OCI-LY3 (cell line): Measurements from ENCODE around the gene HOXC6.

Experiments
- EZH2phosphoT487 ChIP-seq: fragments of 200-600 bp; shearing (Covaris generic); IDR thresholded peaks from 2 replicates; pipeline ENCODE4 v1.6.1; 2018; ENCODE audit warnings: antibody characterized with exemption, mixed run types, low read depth
- TF ChIP-seq, protein P1 (sequence below): fragments of 200-600, 300-600 bp; sonication (generic); IDR thresholded peaks from 2 replicates; pipeline ENCODE4 v1.5.1; 2014; ENCODE audit warnings: antibody characterized with exemption, low read length, low read depth

DNA sequence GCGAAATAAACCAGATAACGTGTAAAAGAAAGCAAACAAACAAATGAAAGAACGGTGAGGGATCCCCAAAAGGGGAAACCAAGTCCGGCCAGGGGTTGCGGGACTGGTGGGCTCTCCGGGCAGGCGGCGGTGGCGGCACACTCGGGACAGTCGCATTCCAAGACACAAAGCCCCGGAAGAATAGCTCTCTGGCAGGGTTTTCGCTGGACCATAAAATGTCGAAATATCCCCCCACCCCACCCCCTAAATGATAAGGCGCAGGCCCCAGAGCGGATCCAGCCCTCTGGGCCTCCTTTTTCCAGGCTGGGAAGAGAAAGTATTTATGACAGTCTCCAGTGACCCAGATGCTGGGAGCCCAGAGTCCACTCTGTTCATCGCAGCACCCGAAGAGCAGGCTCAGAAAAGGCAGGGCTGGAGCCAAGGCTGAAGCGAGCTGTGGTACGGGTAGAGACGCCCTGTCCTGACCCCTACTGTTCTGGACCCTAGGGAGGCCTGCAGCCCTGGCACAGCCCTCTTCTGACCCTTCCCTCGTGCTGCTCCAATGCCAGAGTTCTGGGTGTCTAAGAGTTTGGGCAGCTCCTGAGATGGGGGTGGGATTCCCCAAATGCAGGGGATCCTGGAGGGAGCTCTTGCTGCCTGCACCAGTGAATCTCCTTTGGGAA is 21.6 kb upstream of the HOXC6 start:
- TF ChIP-seq EZH2phosphoT487, result no peak
- TF ChIP-seq, protein P1, sequence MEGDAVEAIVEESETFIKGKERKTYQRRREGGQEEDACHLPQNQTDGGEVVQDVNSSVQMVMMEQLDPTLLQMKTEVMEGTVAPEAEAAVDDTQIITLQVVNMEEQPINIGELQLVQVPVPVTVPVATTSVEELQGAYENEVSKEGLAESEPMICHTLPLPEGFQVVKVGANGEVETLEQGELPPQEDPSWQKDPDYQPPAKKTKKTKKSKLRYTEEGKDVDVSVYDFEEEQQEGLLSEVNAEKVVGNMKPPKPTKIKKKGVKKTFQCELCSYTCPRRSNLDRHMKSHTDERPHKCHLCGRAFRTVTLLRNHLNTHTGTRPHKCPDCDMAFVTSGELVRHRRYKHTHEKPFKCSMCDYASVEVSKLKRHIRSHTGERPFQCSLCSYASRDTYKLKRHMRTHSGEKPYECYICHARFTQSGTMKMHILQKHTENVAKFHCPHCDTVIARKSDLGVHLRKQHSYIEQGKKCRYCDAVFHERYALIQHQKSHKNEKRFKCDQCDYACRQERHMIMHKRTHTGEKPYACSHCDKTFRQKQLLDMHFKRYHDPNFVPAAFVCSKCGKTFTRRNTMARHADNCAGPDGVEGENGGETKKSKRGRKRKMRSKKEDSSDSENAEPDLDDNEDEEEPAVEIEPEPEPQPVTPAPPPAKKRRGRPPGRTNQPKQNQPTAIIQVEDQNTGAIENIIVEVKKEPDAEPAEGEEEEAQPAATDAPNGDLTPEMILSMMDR, result no peak
